GM12892 (cell line): Measurements from ENCODE around the gene HSF5.
"Not testable (repeated sequence)": the region's sequence is repeated elsewhere in the genome, so short reads cannot be mapped to it uniquely, and the experiment has no call there.

ENCODE experiments used
- DNase-seq: peaks from one replicate; pipeline ENCODE4 v3.0.0; 2011; ENCODE audit not compliant: insufficient read length
- FAIRE-seq: peaks from 2 replicates; lab custom pipeline; 2011; peaks lifted over from hg19 to GRCh38; lab: Jason Lieb, UNC
- POLR2A ChIP-seq: IDR thresholded peaks from 2 replicates; pipeline ENCODE4 v1.6.1; 2011; ENCODE audit warnings: low read depth, low read length, control low read depth
- POLR2AphosphoS5 ChIP-seq: IDR thresholded peaks from 2 replicates; pipeline ENCODE4 v1.6.1; 2011; ENCODE audit warnings: low read depth, low read length, control low read depth
- TAF1 ChIP-seq: IDR thresholded peaks from 2 replicates; pipeline ENCODE4 v1.6.1; 2011; ENCODE audit warnings: low read depth, mild to moderate bottlenecking, control low read depth, low read length, borderline replicate concordance

The HSF5 gene

DNA sequence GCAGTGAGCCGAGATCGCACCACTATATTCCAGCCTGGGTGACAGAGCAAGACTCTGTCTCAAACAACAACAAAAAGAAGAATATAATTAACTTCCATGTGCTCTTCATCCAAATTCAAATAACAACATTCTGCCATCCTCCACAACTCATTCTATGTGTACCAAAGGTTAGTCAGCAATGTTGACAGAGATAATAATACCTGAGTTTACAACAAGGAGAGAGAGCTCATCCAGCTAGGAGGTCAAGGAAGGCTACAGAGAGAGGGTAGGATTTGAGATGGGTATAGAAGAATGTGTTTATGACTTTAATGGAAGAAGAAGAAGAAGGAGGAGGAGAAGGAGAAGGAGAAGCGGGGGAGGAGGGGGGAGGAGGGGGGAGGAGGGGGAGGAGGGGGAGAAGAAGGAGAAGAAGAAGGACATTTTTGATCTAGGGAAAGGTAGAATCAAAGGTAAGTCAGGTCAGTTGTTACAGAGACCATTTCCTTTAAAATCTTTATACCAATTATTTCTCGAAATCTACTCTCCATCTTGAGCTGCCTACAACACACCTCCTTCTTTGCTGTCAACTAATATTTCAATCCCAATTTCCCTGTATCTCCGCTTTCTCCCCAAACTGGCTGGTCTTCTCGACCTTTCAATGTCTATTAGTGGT lies 10.1 kb upstream of the HSF5 start:
- no peak for DNase-seq
- no peak for FAIRE-seq
- TF ChIP-seq POLR2AphosphoS5 (no peak), TAF1 (no peak), POLR2A (no peak)

GRCh38 chr17:58493506-58493905 lies 5.3 kb upstream of the HSF5 start:
- TF ChIP-seq POLR2AphosphoS5 (no peak), POLR2A (no peak), TAF1 (no peak)
- FAIRE-seq (no peak), DNase-seq (no peak)

DNA sequence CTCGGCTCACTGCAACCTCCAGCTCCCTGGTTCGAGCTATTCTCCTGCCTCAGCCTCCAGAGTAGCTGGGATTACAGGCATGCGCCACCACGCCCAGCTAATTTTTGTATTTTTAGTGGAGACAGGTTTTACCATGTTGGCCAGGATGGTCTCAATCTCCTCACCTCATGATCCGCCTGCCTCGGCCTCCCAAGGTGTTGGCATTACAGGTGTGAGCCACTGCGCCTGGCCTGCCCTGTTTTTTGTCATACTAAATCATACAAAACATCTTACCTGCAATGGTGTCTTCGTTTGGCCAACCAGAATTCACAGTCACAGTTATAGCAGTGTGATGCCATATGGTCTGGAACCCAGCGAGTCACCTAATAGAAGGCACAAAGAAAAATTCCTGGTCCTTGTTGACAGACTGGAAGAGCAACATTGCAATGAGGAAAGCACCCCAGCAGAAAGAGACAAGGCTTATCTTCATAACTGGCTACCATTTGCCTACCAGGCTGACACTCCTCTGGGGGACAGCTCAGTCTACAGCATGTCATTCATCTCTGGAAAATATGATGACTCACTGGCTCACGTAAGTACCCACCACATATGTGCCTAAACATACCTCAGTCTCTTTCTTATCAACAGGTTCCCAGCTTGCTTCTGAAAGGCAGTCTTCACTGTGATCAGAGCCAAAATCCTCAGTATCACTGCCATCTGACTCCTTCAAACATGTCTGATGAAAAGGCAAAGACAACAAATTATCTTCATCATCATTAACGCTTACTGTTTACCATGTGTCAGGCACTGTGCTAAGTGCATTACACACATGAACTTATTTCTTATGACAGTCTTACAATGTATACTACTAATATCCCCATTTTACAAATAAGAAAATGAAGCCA lies 4.3 kb upstream of the HSF5 start:
- no peak for TF ChIP-seq POLR2A
- no peak for TF ChIP-seq POLR2AphosphoS5
- TF ChIP-seq TAF1, result no peak
- FAIRE-seq (no peak), DNase-seq (no peak)

- TF ChIP-seq POLR2A, result no peak
- TF ChIP-seq POLR2AphosphoS5, result no peak
- TF ChIP-seq TAF1, result no peak
- FAIRE-seq (no peak), DNase-seq (no peak)
These were observed 3.4 kb upstream of the HSF5 start for GRCh38 chr17:58491510-58492045.

DNA sequence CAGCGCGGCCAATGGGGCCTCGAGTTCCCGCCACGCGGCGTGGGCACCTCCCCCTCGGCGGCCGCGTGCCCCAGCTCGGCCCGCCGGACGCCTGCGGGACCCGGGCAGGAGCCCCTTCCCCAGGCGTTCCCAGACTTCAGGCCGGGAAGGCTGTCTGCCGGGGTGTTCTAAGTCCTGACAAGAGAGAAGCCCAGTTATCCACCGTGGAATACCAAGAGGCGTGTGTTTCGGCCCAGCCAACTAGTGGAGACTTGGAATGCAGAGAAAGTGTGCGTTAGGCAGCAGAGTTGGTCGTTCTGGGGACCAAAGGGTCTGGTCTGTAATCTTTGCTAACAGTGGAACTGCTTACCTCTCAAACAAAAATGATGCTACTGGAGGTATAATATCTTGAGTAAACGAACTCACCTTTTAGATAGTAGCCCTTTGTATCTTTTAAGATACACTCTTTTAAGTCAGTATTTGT lies 251 bp upstream of the HSF5 start:
- DNase-seq, result no peak
- no peak for FAIRE-seq
- TF ChIP-seq TAF1 (no peak), POLR2AphosphoS5 (no peak), POLR2A (no peak)

GRCh38 chr17:58484600-58484999 lies 3.6 kb downstream of the HSF5 start:
- FAIRE-seq, result no peak
- TF ChIP-seq POLR2A, result no peak
- no peak for TF ChIP-seq POLR2AphosphoS5
- TF ChIP-seq TAF1, result no peak

GRCh38 chr17:58481798-58482197 lies 6.4 kb downstream of the HSF5 start:
- not testable (repeated sequence) for FAIRE-seq, DNase-seq

More at GRCh38 chr17:58484600-58484999, 3.6 kb downstream of the HSF5 start:
- DNase-seq, result no peak

GRCh38 chr17:58480090-58480489 lies 8.1 kb downstream of the HSF5 start:
- no peak for TF ChIP-seq POLR2A
- DNase-seq (no peak), FAIRE-seq (no peak)

DNA sequence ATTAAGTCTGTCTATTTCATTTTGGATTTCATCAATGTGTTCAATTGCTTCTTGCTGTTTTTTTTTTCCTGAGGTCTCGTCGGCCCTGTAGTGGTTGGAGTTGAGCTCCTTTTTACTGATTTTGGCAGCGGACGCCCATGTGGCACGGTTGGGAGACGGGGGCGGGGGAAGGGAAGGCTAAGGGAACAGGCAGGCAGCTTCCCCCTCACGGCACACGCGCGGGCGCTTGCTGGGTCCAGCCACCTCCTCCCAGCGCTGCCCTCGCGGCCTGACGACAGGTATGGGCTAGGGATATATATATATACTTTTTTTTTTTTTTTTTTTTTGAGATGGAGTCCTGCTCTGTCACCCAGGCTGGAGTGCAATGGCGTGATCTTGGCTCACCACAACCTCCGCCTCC lies 11.4 kb downstream of the HSF5 start:
- FAIRE-seq, result no peak
- TF ChIP-seq POLR2AphosphoS5, result no peak
- no peak for DNase-seq

- FAIRE-seq (no peak), DNase-seq (no peak)
- TF ChIP-seq POLR2A (no peak), POLR2AphosphoS5 (no peak), TAF1 (no peak)
These were observed 12.2 kb downstream of the HSF5 start for GRCh38 chr17:58475985-58476384.

DNA sequence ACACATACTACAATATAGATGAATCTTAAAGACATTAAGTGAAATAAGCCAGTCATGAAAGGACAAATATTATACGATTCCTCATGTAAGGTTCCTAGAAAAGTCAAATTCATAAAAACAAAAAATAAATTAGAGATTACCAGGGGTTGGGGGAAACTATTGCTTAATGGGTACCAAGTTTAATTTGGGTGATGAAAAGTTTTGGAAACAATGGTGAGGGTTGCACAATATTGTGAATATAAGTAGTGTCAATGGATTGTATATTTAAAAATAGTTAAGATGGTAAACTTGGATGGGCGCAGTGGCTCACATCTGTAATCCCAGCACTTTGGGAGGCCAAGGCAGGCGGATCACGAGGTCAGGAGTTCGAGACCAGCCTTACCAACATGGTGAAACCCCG lies 17.9 kb downstream of the HSF5 start:
- FAIRE-seq (no peak), DNase-seq (no peak)

DNA sequence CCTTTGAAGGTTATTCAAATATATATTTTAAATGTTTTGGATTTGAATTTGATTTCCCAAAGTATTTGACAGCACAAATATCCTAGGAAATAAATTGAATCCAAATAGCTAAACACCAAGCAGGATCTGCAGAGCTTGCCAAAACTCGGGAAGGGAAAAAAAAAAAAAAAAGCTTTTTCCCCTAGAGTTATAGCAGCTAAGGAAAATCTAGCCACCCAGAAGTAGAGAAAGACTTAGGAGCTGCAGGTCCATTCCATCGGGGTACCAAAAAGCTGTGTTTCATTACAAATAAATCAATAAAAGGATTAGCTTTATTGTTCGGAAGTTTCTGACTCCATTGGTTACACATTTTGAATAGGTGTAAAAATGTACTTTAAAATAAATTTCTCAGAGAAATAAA lies 19.3 kb downstream of the HSF5 start:
- FAIRE-seq (no peak), DNase-seq (no peak)
- TF ChIP-seq TAF1 (no peak), POLR2AphosphoS5 (no peak), POLR2A (no peak)

More for the DNA sequence above, 17.9 kb downstream of the HSF5 start:
- TF ChIP-seq TAF1 (no peak), POLR2AphosphoS5 (no peak), POLR2A (no peak)
